Liver (tissue), 9 donors: ENCODE measurements around the gene KCNMB2. TPM values are rescaled to one million over a fixed set of nuclear protein-coding genes. Genes with fewer than 3 reads are reported as not detected.
A peak's percentile ranks its signal among the peaks of the same experiment; 100 is the strongest.

Experiments used
- DNase-seq: peaks from one replicate; pipeline ENCODE4 v3.0.0-alpha.2; 2017; ENCODE audit warnings: low spot score
- H3K27ac ChIP-seq, 2 donors: one replicate each; pipeline ENCODE4 v1.7.0; 2013; ENCODE audit warnings: inconsistent platforms in 2 of 2, low read length in 2 of 2, control low read depth in 1 of 2, low read depth in 1 of 2, mild to moderate bottlenecking in 1 of 2
- H3K27me3 ChIP-seq, 4 donors: one replicate each; pipeline versions ENCODE4 v1.6.1 to v1.7.0; 2013; ENCODE audit warnings: low read length in 3 of 4, inconsistent platforms in 1 of 4, mild to moderate bottlenecking in 1 of 4, moderate library complexity in 1 of 4; ENCODE audit not compliant: control insufficient read depth in 4 of 4, insufficient read depth in 4 of 4
- H3K36me3 ChIP-seq, 4 donors: one replicate each; pipeline versions ENCODE4 v1.6.1 to v1.7.0; 2013; ENCODE audit warnings: low read length in 3 of 4, mild to moderate bottlenecking in 3 of 4, low read depth in 1 of 4, moderate library complexity in 1 of 4; ENCODE audit not compliant: control insufficient read depth in 4 of 4, insufficient read depth in 3 of 4
- H3K4me1 ChIP-seq, 4 donors: one replicate each; pipeline versions ENCODE4 v1.6.1 to v1.7.0; 2013; ENCODE audit warnings: low read length in 3 of 4, mild to moderate bottlenecking in 3 of 4, moderate library complexity in 1 of 4; ENCODE audit not compliant: control insufficient read depth in 4 of 4, insufficient read depth in 4 of 4
- H3K4me3 ChIP-seq, 3 donors: one replicate each; pipeline versions ENCODE4 v1.6.1 to v1.7.0; 2013; ENCODE audit warnings: low read length in 3 of 3, control low read depth in 1 of 3, low read depth in 1 of 3, mild to moderate bottlenecking in 1 of 3
- H3K9ac ChIP-seq, 2 donors: one replicate each; pipeline ENCODE4 v1.7.0; 2013; ENCODE audit warnings: low read length in 2 of 2, mild to moderate bottlenecking in 2 of 2, moderate library complexity in 2 of 2, control low read depth in 1 of 2, low read depth in 1 of 2
- H3K9me3 ChIP-seq, 4 donors: one replicate each; pipeline versions ENCODE4 v1.6.1 to v1.7.0; 2013; ENCODE audit warnings: low read length in 3 of 4; ENCODE audit not compliant: control insufficient read depth in 4 of 4
- ATF3 ChIP-seq: IDR thresholded peaks from 2 replicates; pipeline ENCODE4 v1.6.1; 2016; ENCODE audit warnings: antibody characterized with exemption
- EGR1 ChIP-seq, 2 donors: IDR thresholded peaks; 2 replicates each; pipeline ENCODE4 v1.6.1; 2016 to 2018; ENCODE audit warnings: antibody characterized with exemption in 2 of 2, low read depth in 2 of 2
- FOXA2 ChIP-seq: IDR thresholded peaks from 2 replicates; pipeline ENCODE4 v1.6.1; 2016; ENCODE audit warnings: antibody characterized with exemption
- GABPA ChIP-seq, 2 donors: IDR thresholded peaks in 1 of 2; conservative IDR thresholded peaks in 1 of 2; 2 replicates each; pipeline ENCODE4 v1.6.1; 2016; ENCODE audit warnings: antibody characterized with exemption in 2 of 2, mild to moderate bottlenecking in 1 of 2, moderate library complexity in 1 of 2
- HNF4A ChIP-seq, 2 donors: conservative IDR thresholded peaks; 2 replicates each; pipeline ENCODE4 v1.6.1; 2016; ENCODE audit warnings: antibody characterized with exemption in 2 of 2, mild to moderate bottlenecking in 2 of 2
- HNF4G ChIP-seq: IDR thresholded peaks from 2 replicates; pipeline ENCODE4 v1.6.1; 2016; ENCODE audit warnings: antibody characterized with exemption
- JUND ChIP-seq, 2 donors: IDR thresholded peaks; 2 replicates each; pipeline ENCODE4 v1.6.1; 2016; ENCODE audit warnings: antibody characterized with exemption in 2 of 2
- MAX ChIP-seq: IDR thresholded peaks from 2 replicates; pipeline ENCODE4 v1.6.1; 2016; ENCODE audit warnings: antibody characterized with exemption
- NR2F2 ChIP-seq: IDR thresholded peaks from 2 replicates; pipeline ENCODE4 v1.6.1; 2016; ENCODE audit warnings: antibody characterized with exemption
- RAD21 ChIP-seq, 2 donors: IDR thresholded peaks; 2 replicates each; pipeline ENCODE4 v1.6.1; 2016; ENCODE audit warnings: antibody characterized with exemption in 2 of 2, mild to moderate bottlenecking in 2 of 2
- REST ChIP-seq: IDR thresholded peaks from 2 replicates; pipeline ENCODE4 v1.6.1; 2016; ENCODE audit warnings: antibody characterized with exemption, mild to moderate bottlenecking
- SP1 ChIP-seq: IDR thresholded peaks from 2 replicates; pipeline ENCODE4 v1.6.1; 2018; ENCODE audit warnings: antibody characterized with exemption, mild to moderate bottlenecking
- TAF1 ChIP-seq: conservative IDR thresholded peaks from 2 replicates; pipeline ENCODE4 v1.6.1; 2016; ENCODE audit warnings: antibody characterized with exemption, mild to moderate bottlenecking
- YY1 ChIP-seq: IDR thresholded peaks from 2 replicates; pipeline ENCODE4 v1.6.1; 2016; ENCODE audit warnings: antibody characterized with exemption, mild to moderate bottlenecking
- ZBTB33 ChIP-seq: IDR thresholded peaks from 2 replicates; pipeline ENCODE4 v1.6.1; 2016; ENCODE audit warnings: antibody characterized with exemption
- WGBS: extraction: QIAGEN DNeasy Blood & Tissue Kit; methylation state at CpG from one replicate; pipeline ENCODE4 v1.1.7; 2013; 5-methylcytosine and 5-hydroxymethylcytosine counted together
- polyA plus RNA-seq, 2 donors: library from polyadenylated mRNA; stranded (reverse) in 1 of 2; unstranded in 1 of 2; fragments of 200-250 nt in 1 of 2; fragments of >200 nt in 1 of 2; fragmentation: Nextera tagmentation in 1 of 2; extraction: Ambion mirVana in 1 of 2; gene quantifications; one replicate each; pipeline versions ENCODE4 v1.2.1 to v1.2.3, GENCODE V29; 2013 to 2015
- total RNA-seq, 2 donors: library from RNA; depleted of rRNA; stranded (reverse); fragments of >200 nt; gene quantifications; one replicate each; pipeline ENCODE4 v1.2.3, GENCODE V29; 2014
- donor health status: healthy.
- donor health status: healthy.
- donor health status: healthy.
- donor health status: healthy.
- donor health status: healthy.

Gene KCNMB2
- total and polyA plus RNA-seq, 4 donors = 0.08 to 0.33 (median 0.16) TPM; not detected in 1

- no peak for TF ChIP-seq JUND (IDR thresholded peaks at IDR 0.05)
- TF ChIP-seq GABPA (IDR thresholded peaks at IDR 0.05 in 1 of 2, conservative IDR thresholded peaks at IDR 0.05 in 1 of 2) = no peak
- no peak for TF ChIP-seq MAX
- TF ChIP-seq TAF1 = no peak
- TF ChIP-seq SP1 = no peak
- TF ChIP-seq YY1 = no peak
- no peak for TF ChIP-seq EGR1 (IDR thresholded peaks at IDR 0.05; ENCODE audit: low read depth in 2 of 2)
- TF ChIP-seq ATF3 = no peak
- no peak for TF ChIP-seq REST
- TF ChIP-seq RAD21 (IDR thresholded peaks at IDR 0.05) = no peak
- TF ChIP-seq ZBTB33 = no peak
- TF ChIP-seq NR2F2 = no peak
- no peak for TF ChIP-seq FOXA2
- no peak for TF ChIP-seq HNF4A (conservative IDR thresholded peaks at IDR 0.05)
- no peak for TF ChIP-seq HNF4G
- 70% methylated on average over 1 of the region's 1 CpG for WGBS
- Histone ChIP-seq H3K27ac (no peak overlapping the region), H3K4me1 (no peaks in the 10 kb centered on the region), H3K36me3 (no peaks in the 10 kb centered on the region), H3K9ac (no peak overlapping the region), H3K4me3 (no peak overlapping the region), H3K27me3 (no peaks in the 10 kb centered on the region), H3K9me3 (peaks cover 0 to 4% (median 0%) of the 10 kb centered on the region in 4 donors)
- DNase-seq = no peak
Observed at GRCh38 chr3:178686826-178687225, 150.6 kb downstream of the KCNMB2 start.

GRCh38 chr3:178690571-178690970 lies 154.3 kb downstream of the KCNMB2 start:
- no peaks in the 10 kb centered on the region for H3K27me3 ChIP-seq
- 36% methylated on average over 2 of the region's 2 CpGs for WGBS
- peaks cover 0 to 5% (median 0%) of the 10 kb centered on the region in 4 donors for H3K9me3 ChIP-seq

More at GRCh38 chr3:178690571-178690970, 154.3 kb downstream of the KCNMB2 start:
- TF ChIP-seq REST (peak; percentile 93), ZBTB33 (no peak)
- DNase-seq = no peak
- Histone ChIP-seq H3K27ac (no peak overlapping the region), H3K9ac (no peak overlapping the region), H3K4me1 (no peaks in the 10 kb centered on the region), H3K4me3 (no peak overlapping the region), H3K36me3 (no peaks in the 10 kb centered on the region)
